GM10266 (cell line): ENCODE data around the gene L2HGDH.

ENCODE experiments used
- DNase-seq: peaks from one replicate; pipeline ENCODE4 v3.0.0; 2012; ENCODE audit errors: extremely low spot score
- CTCF ChIP-seq: IDR thresholded peaks from 2 replicates; pipeline ENCODE4 v1.5.1; 2012; ENCODE audit warnings: mild to moderate bottlenecking, low read depth; ENCODE audit not compliant: control insufficient read depth, insufficient read depth; ENCODE audit errors: missing control alignments

Gene L2HGDH

GRCh38 chr14:50340045-50340444, 28.0 kb upstream of the L2HGDH start:
- TF ChIP-seq CTCF = no peak
- DNase-seq = no peak

DNA sequence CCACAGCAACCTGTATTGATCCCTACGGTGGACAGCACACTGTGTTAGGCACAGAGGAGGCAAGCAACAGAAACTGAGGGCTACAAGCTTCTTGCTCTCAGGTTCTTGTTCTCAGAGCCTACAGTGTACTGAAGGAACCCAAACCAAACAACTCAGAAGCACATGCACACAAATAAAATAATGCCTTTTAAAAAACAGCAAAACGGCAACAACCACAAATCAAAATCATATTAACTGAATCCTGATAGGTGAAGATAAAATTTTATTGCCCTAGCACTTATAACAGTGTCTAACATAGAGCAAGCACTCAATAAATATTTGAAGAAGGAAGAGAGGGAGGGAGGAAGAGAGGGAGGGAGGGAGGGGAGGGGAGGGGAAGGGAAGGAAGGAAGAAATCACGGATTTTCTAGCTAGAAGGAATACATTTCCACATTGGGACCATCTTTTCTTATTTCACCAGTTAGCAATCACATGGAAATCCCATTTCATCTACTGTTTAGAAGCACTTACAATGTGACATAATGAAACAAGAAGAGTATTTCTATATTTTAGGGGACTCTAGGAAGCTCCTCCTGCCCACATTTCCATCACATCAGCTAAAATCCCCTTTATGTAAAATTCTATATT, 27.3 kb upstream of the L2HGDH start:
- no peak for DNase-seq
- no peak for TF ChIP-seq CTCF

GRCh38 chr14:50338587-50338986, 26.6 kb upstream of the L2HGDH start:
- no peak for TF ChIP-seq CTCF
- no peak for DNase-seq

DNA sequence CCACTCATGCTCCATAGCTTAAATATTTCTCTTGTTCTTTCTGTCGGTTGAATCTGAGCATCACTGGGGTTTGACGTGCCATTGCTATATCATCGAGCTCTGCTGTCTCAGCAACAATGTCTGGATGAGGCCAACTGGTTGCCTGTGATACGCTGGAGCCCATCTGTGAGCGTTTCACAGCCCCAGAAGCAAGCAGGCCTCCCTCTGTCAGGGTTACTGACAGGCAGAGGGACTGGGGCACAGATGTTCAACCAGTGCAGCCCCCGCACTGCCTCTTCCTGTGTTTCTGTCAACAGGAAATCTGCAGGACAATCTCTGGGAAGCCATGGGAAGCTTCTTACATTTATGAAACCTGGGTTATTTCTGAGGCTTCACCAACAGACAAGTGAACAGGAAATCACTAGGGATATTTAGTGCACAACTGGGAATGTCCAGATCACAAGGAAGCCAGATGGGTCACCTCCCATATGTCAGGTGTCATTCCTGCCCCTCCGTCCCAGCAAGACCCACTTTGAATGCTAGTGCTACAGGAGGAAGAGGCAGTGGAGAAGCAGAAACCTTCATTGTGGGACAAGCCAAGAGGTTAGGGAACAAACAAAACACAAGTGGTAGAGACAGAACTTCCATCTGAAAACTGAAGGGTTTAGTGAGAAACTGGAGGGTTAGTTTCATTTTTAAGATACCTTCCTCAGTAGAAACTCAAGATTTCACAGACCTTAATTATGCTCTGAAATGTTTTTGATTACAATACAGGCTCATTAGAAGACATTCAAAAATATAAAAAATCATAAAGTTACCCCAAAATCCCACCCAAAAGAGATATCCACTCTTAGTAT, 24.2 kb upstream of the L2HGDH start:
- DNase-seq = no peak
- no peak for TF ChIP-seq CTCF

DNA sequence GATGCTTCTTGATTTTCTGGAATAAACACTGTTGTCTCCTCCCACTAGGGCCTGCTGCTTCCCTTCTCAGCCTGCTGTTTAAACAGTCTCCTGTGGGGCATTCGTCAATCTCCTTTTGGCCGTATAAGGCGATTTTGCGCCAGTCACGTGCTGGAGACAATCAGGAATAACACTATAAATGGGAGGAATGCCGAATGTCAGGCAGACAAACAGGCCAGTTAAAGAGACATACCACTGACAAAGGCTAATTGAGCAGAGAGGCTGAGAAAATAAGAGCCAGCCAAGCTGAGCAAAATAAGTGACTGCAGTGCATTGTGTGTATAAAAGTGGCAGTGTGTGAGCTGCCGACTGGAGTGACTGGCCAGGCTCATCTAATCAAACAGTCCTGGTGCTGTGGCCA, 23.4 kb upstream of the L2HGDH start:
- no peak for TF ChIP-seq CTCF
- no peak for DNase-seq

GRCh38 chr14:50334211-50334610, 22.2 kb upstream of the L2HGDH start:
- no peak for DNase-seq
- no peak for TF ChIP-seq CTCF

DNA sequence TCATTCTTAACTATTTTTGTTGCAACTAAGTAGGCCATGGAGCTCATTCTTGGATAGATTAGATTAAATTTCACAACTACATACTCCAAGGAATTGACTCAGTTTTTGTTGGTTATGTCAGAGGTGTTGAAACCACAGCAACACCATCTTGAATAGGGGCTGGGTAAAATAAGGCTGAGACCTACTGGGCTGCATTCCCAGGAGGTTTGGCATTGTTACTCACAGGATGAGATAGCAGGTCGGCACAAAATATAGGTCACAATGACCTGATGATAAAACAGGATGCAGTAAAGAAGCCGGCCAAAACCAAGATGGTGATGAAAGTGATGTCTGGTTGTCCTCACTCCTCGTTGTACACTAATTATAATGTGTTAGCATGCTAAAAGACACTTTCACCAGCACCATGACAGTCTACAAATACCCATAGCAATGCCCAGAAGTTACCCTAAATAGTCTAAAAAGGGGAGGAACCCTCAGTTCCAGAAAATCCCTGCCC, 21.0 kb upstream of the L2HGDH start:
- no peak for DNase-seq
- TF ChIP-seq CTCF = no peak
